ENCODE results near the gene LRRC66. TPM values are rescaled to one million over a fixed set of nuclear protein-coding genes. Genes with fewer than 3 reads are reported as not detected.

Gene LRRC66
- total RNA-seq, 2 experiments from 2014 or later, result 0.28 to 0.30 TPM

DNA sequence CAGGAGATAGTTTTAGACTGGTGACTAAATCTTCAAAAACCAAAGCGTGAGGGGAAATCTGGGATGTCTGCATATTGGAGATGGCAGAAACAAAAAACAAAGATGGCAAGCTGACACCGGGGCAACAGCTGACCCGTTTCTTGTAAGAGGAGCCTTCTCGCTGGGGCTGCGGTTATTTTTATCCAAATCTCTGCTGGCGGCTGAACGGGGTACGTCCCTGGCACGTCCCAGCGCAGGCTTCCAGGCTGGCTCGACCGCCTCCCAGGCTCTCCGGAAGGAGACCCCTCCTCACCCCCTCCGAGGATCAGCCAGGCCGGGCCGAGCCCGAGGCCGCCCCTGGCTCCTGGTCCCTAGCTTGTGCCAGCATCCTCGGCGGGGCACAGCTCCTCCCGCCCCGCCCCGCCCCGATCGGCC is 17.5 kb upstream of the LRRC66 start:
- ChIA-PET POLR2A (interaction anchor here (1.0 to 2.4 kb wide), 2 partner anchors 13 to 195 kb away, joined by 4 to 16 read pairs; partner anchors contain the start of genes DCUN1D4 and SPATA18), CTCF (interaction anchor here (1.0 to 3.1 kb wide), 5 partner anchors 9 to 195 kb away, joined by 3 to 13 read pairs (median 3); partner anchors contain the start of genes DCUN1D4 and SPATA18)
- Mint-ChIP-seq H3K27me3 (peaks cover 24% of the 10 kb centered on the region), H3K36me3 (ENCODE audit: low read depth) (peaks cover 13% of the 10 kb centered on the region), H3K9me3 (no peaks in the 10 kb centered on the region), H3K4me1 (peaks cover 30% of the 10 kb centered on the region), H3K27ac (peak overlapping the region; percentile 21), H3K4me3 (peak overlapping the region; percentile 76)
- peak; percentile 41 for DNase-seq

DNA sequence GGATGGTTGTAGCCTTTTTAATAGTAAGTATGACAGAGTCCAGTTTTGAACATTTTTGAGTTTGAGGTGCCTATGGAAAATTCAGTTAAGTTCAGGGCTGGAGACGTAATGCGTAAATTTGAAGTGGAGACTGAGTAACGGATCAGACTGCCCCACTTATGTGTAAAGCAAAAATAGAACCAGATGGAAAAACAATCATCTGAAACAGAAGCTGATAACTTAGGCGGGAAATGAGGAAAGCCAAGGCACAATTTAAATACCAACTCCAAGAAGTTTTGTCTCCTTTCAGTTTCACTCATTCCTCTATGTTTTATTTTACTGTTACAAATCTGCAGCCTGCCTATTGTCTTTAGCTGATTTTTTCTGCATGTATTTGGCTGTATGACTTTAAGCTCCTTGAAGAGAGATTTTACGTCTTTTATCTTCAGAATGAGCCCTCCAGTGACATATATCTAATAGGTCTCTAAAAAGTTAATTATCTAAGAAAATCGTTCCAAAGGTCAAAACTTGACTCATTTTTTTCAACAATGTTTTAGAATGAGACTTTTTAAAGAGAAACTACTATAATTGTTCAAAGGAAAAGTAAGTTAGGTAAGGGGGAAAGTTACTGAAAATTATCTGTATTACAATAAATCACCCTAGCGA is 16.8 kb upstream of the LRRC66 start:
- Mint-ChIP-seq H3K27me3 (peaks cover 19% of the 10 kb centered on the region), H3K36me3 (ENCODE audit: low read depth) (peaks cover 16% of the 10 kb centered on the region), H3K4me3 (peak overlapping the region; percentile 76), H3K9me3 (no peaks in the 10 kb centered on the region), H3K4me1 (peaks cover 30% of the 10 kb centered on the region), H3K27ac (peak overlapping the region; percentile 21)
- DNase-seq, result no peak
- CTCF ChIA-PET, result interaction anchor here (1.4 to 3.1 kb wide), 5 partner anchors 9 to 204 kb away, joined by 3 to 13 read pairs (median 4); partner anchors contain the start of gene DCUN1D4
- POLR2A ChIA-PET, result interaction anchor here (1.0 to 2.4 kb wide), 2 partner anchors 14 to 194 kb away, joined by 4 to 16 read pairs; partner anchors contain the start of genes DCUN1D4 and SPATA18

DNA sequence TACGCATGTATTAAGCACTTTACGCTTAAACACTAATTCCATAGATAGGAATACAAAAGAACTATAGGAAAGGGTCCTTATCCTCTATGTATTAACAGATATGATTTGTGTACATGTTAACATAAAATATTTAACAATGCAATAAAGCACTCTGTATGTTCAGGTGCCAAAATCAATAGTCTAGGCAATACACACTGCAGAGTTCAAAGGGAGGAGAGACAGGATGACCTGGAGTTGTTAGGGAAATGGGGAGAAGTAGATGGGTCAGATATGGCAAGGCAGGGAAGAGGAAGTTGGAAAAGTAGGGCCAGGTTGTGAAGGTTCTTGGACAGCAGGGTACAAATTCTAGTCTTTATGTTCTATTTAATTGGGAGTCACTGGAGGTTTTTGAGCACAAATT is 15.0 kb upstream of the LRRC66 start:
- no peaks in the 10 kb centered on the region for H3K9me3 Mint-ChIP-seq
- no peak for DNase-seq
- H3K27me3 Mint-ChIP-seq, result peaks cover 8% of the 10 kb centered on the region
- ChIA-PET POLR2A (no interaction called here), CTCF (interaction anchor here (1.1 to 1.4 kb wide), 2 partner anchors 7 to 139 kb away, joined by 3 read pairs; no protein-coding TSS in a partner anchor)
- no peak overlapping the region for H3K4me3 Mint-ChIP-seq
- peaks cover 30% of the 10 kb centered on the region for H3K4me1 Mint-ChIP-seq
- H3K36me3 Mint-ChIP-seq (ENCODE audit: low read depth), result peaks cover 28% of the 10 kb centered on the region
- no peak overlapping the region for H3K27ac Mint-ChIP-seq

DNA sequence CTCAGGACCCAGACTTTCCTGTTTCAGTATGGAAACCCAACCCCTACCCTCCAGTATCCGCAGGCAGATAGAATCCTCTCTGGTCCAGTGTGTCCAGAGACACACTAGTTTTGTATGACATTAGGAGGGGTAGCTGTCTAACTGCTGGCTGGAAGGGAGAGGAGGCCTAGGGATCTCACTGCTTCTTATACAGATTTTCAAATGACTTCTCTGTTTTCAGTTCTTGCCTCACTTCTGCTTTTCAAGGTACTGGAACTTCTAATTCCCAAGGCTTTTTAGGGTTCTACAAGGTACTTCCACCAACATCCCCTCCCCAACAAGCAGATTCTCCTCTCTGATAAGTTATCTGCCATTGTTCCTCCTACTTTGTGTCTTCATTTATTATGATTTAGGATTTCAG is 11.8 kb upstream of the LRRC66 start:
- H3K27ac Mint-ChIP-seq, result no peak overlapping the region
- ChIA-PET POLR2A (no interaction called here), CTCF (no interaction called here)
- H3K27me3 Mint-ChIP-seq, result no peaks in the 10 kb centered on the region
- no peak overlapping the region for H3K4me3 Mint-ChIP-seq
- H3K9me3 Mint-ChIP-seq, result no peaks in the 10 kb centered on the region
- peaks cover 19% of the 10 kb centered on the region for H3K4me1 Mint-ChIP-seq
- DNase-seq, result no peak
- peaks cover 39% of the 10 kb centered on the region for H3K36me3 Mint-ChIP-seq (ENCODE audit: low read depth)

DNA sequence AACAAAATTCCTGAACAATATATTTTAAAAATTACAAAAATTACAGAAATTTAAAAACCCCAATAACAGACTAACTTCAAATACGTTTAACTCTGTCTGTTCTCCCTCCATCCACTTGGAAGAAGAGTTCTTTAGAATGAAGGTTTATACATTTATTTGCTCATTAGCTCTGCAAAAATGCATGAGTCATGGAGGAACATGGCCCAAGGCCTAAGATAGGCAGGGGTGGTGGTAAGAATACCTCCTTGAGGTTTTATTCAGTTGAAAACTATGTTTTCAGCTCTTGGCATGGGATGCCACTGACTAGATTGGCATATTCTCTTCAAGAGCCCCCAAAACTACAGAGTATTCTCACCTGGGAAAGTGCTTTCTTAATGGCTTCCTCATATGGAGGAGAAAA is 8.8 kb upstream of the LRRC66 start:
- Mint-ChIP-seq H3K27ac (no peak overlapping the region), H3K4me3 (no peak overlapping the region), H3K9me3 (no peaks in the 10 kb centered on the region), H3K4me1 (no peaks in the 10 kb centered on the region), H3K27me3 (no peaks in the 10 kb centered on the region), H3K36me3 (ENCODE audit: low read depth) (peaks cover 35% of the 10 kb centered on the region)
- no peak for DNase-seq
- CTCF ChIA-PET, result interaction anchor here (1.3 kb wide), 1 partner anchor 9 kb away, joined by 3 read pairs; the partner anchor contains the start of gene SGCB
- POLR2A ChIA-PET, result no interaction called here

DNA sequence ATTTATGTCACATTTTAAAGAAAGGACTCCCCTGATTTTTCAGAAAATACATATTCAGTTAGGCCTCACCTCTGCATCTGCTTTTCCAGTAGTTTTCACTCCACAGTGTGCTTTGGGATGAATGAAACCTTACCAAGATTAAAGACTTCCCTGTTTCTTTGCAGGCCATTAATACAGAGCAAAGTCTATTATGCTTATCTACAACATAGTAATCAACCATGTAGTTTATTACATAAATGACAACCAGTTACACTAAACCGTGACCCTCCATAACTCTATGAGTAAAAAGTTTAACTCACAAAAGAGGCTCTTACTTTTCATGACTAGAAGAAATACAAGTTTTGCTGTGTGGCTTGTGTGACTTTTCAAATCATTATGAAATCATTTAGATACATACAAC is 2.3 kb downstream of the LRRC66 start:
- ChIA-PET POLR2A (no interaction called here), CTCF (no interaction called here)
- Mint-ChIP-seq H3K27me3 (no peaks in the 10 kb centered on the region), H3K4me1 (peaks cover 11% of the 10 kb centered on the region), H3K27ac (no peak overlapping the region), H3K4me3 (no peak overlapping the region), H3K9me3 (no peaks in the 10 kb centered on the region), H3K36me3 (ENCODE audit: low read depth) (no peaks in the 10 kb centered on the region)
- DNase-seq, result no peak

DNA sequence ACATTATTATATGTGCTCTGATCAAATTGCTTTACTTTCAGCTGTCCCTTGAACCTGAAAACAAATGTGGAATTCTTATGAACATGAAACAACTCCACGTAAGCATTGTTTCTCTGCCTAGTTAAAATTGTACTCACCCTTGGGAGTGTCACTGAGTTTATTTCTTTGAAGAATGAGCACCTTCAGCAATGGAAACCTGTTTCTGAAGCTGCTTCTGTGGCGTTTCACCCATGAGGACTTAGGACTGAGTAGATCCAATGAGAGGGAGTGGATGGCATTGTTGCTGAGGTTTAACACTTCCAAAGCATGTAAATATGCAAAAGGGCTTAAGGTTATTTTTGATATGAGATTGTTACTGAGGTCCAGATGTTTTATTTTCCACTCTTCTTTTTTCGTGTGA is 3.2 kb downstream of the LRRC66 start:
- H3K36me3 Mint-ChIP-seq (ENCODE audit: low read depth), result no peaks in the 10 kb centered on the region
- no peak overlapping the region for H3K4me3 Mint-ChIP-seq
- no peak for DNase-seq
- peaks cover 11% of the 10 kb centered on the region for H3K4me1 Mint-ChIP-seq
- ChIA-PET CTCF (no interaction called here), POLR2A (no interaction called here)
- H3K27ac Mint-ChIP-seq, result no peak overlapping the region
- no peaks in the 10 kb centered on the region for H3K27me3 Mint-ChIP-seq
- H3K9me3 Mint-ChIP-seq, result no peaks in the 10 kb centered on the region

DNA sequence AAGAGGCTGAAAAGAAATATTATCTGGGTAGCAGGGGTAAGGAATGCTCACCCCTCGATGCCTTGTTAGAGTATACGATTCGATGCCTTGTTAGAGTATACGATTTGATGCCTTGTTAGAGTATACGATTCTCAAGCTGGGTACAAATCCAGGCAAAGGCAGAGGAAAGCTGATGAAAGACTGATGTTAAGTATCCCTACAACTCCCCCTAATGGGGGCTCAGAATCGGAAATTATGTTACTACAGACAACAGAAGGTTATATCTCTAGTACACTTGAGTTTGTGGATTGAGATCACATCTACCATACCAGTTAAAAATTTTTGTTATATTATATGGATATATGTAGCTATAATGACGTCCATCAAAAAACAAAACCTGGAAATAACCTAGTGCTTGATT is 4.8 kb downstream of the LRRC66 start:
- Mint-ChIP-seq H3K4me3 (no peak overlapping the region), H3K27ac (no peak overlapping the region), H3K27me3 (no peaks in the 10 kb centered on the region), H3K9me3 (no peaks in the 10 kb centered on the region), H3K36me3 (ENCODE audit: low read depth) (no peaks in the 10 kb centered on the region), H3K4me1 (peaks cover 11% of the 10 kb centered on the region)
- ChIA-PET POLR2A (no interaction called here), CTCF (no interaction called here)
- no peak for DNase-seq

DNA sequence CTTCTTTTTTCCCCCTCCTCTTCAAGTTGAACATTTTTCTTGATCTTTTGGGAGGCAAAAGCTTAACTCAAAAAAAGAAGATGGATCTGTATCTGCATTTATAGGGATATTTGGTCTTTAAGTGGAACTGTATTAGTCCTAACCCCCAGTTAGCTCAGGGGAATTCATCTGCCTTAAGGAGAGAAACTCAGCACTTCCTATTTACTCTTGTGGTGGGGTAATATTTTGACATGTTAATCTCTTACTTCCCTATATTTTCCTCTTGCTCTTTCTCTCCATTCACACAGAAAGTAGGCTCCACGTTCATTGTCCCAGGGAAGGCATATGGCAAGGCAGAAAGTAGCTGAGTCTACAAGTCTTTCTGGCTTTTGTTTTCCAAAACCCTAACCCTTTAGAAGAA is 5.3 kb downstream of the LRRC66 start:
- Mint-ChIP-seq H3K27ac (no peak overlapping the region), H3K27me3 (no peaks in the 10 kb centered on the region), H3K4me1 (peaks cover 6% of the 10 kb centered on the region), H3K9me3 (no peaks in the 10 kb centered on the region), H3K4me3 (no peak overlapping the region), H3K36me3 (ENCODE audit: low read depth) (no peaks in the 10 kb centered on the region)
- no peak for DNase-seq
- ChIA-PET CTCF (no interaction called here), POLR2A (no interaction called here)

DNA sequence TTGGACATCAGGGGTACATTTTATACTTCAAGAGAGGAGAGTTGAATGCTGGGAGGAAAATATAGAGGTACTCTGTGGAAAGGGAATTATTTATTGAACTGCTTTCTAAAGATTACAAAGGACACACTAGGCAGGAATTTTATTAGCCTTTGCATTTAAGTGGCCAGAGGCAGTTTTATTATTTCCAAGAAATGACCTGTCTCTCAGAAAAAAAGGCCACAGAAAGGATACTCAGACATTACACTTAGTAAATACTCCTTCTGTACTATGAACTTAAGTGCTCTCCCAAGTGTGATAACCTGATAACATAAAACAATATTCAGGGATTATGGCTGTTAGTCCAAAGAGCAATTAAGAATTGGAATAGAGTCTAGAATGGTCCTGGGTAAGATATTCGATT is 7.5 kb downstream of the LRRC66 start:
- no peak for DNase-seq
- H3K36me3 Mint-ChIP-seq (ENCODE audit: low read depth), result no peaks in the 10 kb centered on the region

DNA sequence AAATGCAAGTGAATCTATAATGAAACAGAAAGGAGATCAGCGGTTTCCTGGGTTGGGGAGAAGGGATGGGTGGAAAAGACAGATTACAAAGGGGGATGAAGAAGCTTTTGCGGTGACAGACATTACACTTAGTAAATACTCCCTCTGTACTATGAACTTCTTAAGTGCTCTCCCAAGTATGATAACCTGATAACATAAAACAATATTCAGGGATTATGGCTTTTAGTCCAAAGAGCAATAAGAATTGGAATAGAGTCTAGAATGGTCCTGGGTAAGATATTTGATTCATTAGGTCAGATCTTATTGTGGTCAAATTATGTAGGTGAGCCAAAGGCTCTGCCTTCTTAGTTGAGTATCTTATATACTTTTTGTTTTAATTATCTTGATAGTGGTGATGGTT is 9.2 kb downstream of the LRRC66 start:
- CTCF ChIA-PET, result no interaction called here
- Mint-ChIP-seq H3K36me3 (ENCODE audit: low read depth) (no peaks in the 10 kb centered on the region), H3K27ac (no peak overlapping the region), H3K9me3 (no peaks in the 10 kb centered on the region), H3K4me1 (no peaks in the 10 kb centered on the region), H3K4me3 (no peak overlapping the region), H3K27me3 (no peaks in the 10 kb centered on the region)
- POLR2A ChIA-PET, result no interaction called here
- no peak for DNase-seq

More for the DNA sequence above, 7.5 kb downstream of the LRRC66 start:
- Mint-ChIP-seq H3K4me1 (no peaks in the 10 kb centered on the region), H3K4me3 (no peak overlapping the region), H3K27ac (no peak overlapping the region), H3K9me3 (no peaks in the 10 kb centered on the region), H3K27me3 (no peaks in the 10 kb centered on the region)
- ChIA-PET POLR2A (no interaction called here), CTCF (no interaction called here)

DNA sequence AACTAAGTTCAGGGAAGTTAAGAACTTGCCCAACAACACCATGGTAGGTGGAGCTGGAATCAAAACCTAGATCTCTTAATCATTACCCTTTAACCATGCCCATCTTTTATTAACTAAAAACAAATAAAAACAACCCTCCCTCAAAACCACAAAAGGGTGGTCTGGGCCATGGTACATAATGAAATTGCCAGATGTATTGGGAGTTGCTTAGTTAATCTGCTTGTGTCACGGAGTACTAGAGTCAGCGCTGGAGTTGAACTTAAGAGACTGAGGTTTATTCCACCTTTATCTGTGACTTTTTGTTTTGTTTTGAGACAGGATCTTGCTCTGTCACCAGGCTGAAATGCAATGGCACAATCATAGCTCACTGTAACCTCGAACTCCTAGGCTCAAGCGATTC is 13.3 kb downstream of the LRRC66 start:
- no peaks in the 10 kb centered on the region for H3K4me1 Mint-ChIP-seq
- H3K27ac Mint-ChIP-seq, result no peak overlapping the region
- DNase-seq, result no peak
- ChIA-PET POLR2A (no interaction called here), CTCF (no interaction called here)
- H3K36me3 Mint-ChIP-seq (ENCODE audit: low read depth), result no peaks in the 10 kb centered on the region
- H3K4me3 Mint-ChIP-seq, result no peak overlapping the region
- H3K27me3 Mint-ChIP-seq, result no peaks in the 10 kb centered on the region
- H3K9me3 Mint-ChIP-seq, result no peaks in the 10 kb centered on the region

DNA sequence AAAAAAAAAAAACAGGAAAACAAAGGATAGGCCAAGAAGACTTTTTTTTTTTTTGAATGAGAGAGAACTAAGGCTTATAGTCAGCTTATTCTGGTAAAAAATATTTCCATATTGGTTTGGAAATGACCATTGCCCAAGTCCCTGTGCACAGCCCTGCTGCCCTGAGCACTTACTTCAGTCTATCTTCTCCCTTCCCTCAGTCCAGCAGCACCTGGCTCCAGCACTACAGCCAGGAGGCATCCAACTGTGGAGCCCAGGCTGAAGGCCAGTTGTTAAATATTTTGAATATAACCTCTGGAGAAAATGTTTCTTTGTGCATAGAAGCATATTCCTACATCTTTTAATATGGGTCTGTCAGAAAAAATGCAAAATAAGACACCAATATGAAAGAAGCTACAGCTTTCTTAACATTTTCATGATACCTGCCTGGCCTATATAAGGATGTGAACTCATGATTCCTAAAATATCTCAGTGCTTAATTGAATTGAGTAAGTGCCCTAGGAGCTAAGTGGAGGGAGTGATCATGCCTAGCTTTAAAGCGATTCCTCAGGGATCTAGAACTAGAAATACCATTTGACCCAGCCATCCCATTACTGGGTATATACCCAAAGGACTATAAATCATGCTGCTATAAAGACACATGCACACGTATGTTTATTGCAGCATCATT is 14.4 kb downstream of the LRRC66 start:
- CTCF ChIA-PET, result no interaction called here
- Mint-ChIP-seq H3K9me3 (no peaks in the 10 kb centered on the region), H3K36me3 (ENCODE audit: low read depth) (no peaks in the 10 kb centered on the region), H3K27me3 (no peaks in the 10 kb centered on the region), H3K27ac (no peak overlapping the region), H3K4me1 (no peaks in the 10 kb centered on the region), H3K4me3 (no peak overlapping the region)
- POLR2A ChIA-PET, result no interaction called here
- no peak for DNase-seq

DNA sequence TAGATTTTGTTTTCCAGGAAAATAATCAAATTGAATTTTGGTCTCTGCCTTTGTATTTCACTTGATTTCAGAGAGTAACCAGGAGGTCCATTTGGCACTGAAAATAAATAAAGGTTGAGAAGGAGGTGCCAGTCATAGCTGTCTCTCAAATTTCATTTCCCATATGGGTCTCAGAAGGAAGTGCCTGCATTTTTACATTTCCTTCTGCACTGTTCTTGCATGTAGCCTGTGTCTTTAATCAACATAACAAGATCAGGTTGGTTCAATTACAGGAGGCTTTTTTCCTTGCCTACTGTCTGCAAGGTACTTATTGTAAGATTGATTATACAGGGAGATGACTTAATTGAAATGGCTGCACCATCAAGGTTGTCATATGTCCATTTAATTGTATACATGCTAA is 15.7 kb downstream of the LRRC66 start:
- DNase-seq, result no peak
- Mint-ChIP-seq H3K27me3 (no peaks in the 10 kb centered on the region), H3K27ac (no peak overlapping the region), H3K9me3 (no peaks in the 10 kb centered on the region), H3K4me1 (no peaks in the 10 kb centered on the region), H3K4me3 (no peak overlapping the region), H3K36me3 (ENCODE audit: low read depth) (no peaks in the 10 kb centered on the region)
- ChIA-PET POLR2A (no interaction called here), CTCF (no interaction called here)

All from activated CD4-positive, alpha-beta memory T cell treated with anti-CD3 and anti-CD28 coated beads, Interleukin-2, amount 10 ng/mL, durations not matched to agents 7 days and 5 days (primary cell).